Measurements from ENCODE around the gene PEX14. TPM values are rescaled to one million over a fixed set of nuclear protein-coding genes. Genes with fewer than 3 reads are reported as not detected.

The PEX14 gene
- total RNA-seq, 4 donors from 2014 or later, result 16.3 to 29.7 (median 26.2) TPM

GRCh38 chr1:10625554-10625953, 150.8 kb downstream of the PEX14 start:
- DNase-seq, result no peak
- no peaks in the 10 kb centered on the region for H3K9me3 ChIP-seq
- peaks cover 0 to 47% (median 0%) of the 10 kb centered on the region in 3 donors for H3K36me3 ChIP-seq
- H3K27ac ChIP-seq, result no peak overlapping the region
- no peak for TF ChIP-seq CTCF (IDR thresholded peaks at IDR 0.05)
- TF ChIP-seq POLR2A (IDR thresholded peaks at IDR 0.05), result no peak
- no peaks in the 10 kb centered on the region for H3K4me1 ChIP-seq
- H3K27me3 ChIP-seq, result no peaks in the 10 kb centered on the region
- H3K4me3 ChIP-seq, result no peak overlapping the region

GRCh38 chr1:10626131-10626731, 151.5 kb downstream of the PEX14 start:
- no peak for DNase-seq
- TF ChIP-seq CTCF (IDR thresholded peaks at IDR 0.05) (no peak), POLR2A (IDR thresholded peaks at IDR 0.05) (no peak)

GRCh38 chr1:10626791-10627410, 152.2 kb downstream of the PEX14 start:
- Histone ChIP-seq H3K9me3 (no peaks in the 10 kb centered on the region), H3K4me1 (no peaks in the 10 kb centered on the region), H3K4me3 (no peak overlapping the region), H3K27me3 (no peaks in the 10 kb centered on the region), H3K36me3 (peaks cover 0 to 43% (median 0%) of the 10 kb centered on the region in 3 donors), H3K27ac (no peak overlapping the region)
- TF ChIP-seq POLR2A (IDR thresholded peaks at IDR 0.05) (no peak), CTCF (IDR thresholded peaks at IDR 0.05) (no peak)
- no peak for DNase-seq

More at GRCh38 chr1:10626131-10626731, 151.5 kb downstream of the PEX14 start:
- Histone ChIP-seq H3K36me3 (peaks cover 0 to 46% (median 0%) of the 10 kb centered on the region in 3 donors), H3K27me3 (no peaks in the 10 kb centered on the region), H3K4me3 (no peak overlapping the region), H3K9me3 (no peaks in the 10 kb centered on the region), H3K27ac (no peak overlapping the region), H3K4me1 (no peaks in the 10 kb centered on the region)

GRCh38 chr1:10628685-10629084, 153.9 kb downstream of the PEX14 start:
- Histone ChIP-seq H3K27ac (peak overlapping the region in 1 of 4 donors; percentile 19), H3K4me1 (no peaks in the 10 kb centered on the region), H3K4me3 (no peak overlapping the region), H3K36me3 (peaks cover 0 to 28% (median 0%) of the 10 kb centered on the region in 3 donors), H3K27me3 (no peaks in the 10 kb centered on the region), H3K9me3 (no peaks in the 10 kb centered on the region)
- peak in 1 of 3 donors; percentile 34 for DNase-seq
- TF ChIP-seq CTCF (IDR thresholded peaks at IDR 0.05), result no peak
- no peak for TF ChIP-seq POLR2A (IDR thresholded peaks at IDR 0.05)

- Histone ChIP-seq H3K4me3 (no peak overlapping the region), H3K4me1 (no peaks in the 10 kb centered on the region), H3K36me3 (peaks cover 0 to 22% (median 0%) of the 10 kb centered on the region in 3 donors), H3K27me3 (no peaks in the 10 kb centered on the region), H3K9me3 (no peaks in the 10 kb centered on the region), H3K27ac (peak overlapping the region in 1 of 4 donors; percentile 19)
- peak in 1 of 3 donors; percentile 47 for DNase-seq
- TF ChIP-seq CTCF (IDR thresholded peaks at IDR 0.05) (no peak), POLR2A (IDR thresholded peaks at IDR 0.05) (no peak)
Measured at GRCh38 chr1:10629091-10629815, 154.5 kb downstream of the PEX14 start.
